Fibroblast of skin of right quadriceps (primary cell): ENCODE measurements around the gene NMUR1.

Experiments used
- DNase-seq: peaks from one replicate; pipeline ENCODE4 v3.0.0-alpha.2; 2013

The NMUR1 gene

DNA sequence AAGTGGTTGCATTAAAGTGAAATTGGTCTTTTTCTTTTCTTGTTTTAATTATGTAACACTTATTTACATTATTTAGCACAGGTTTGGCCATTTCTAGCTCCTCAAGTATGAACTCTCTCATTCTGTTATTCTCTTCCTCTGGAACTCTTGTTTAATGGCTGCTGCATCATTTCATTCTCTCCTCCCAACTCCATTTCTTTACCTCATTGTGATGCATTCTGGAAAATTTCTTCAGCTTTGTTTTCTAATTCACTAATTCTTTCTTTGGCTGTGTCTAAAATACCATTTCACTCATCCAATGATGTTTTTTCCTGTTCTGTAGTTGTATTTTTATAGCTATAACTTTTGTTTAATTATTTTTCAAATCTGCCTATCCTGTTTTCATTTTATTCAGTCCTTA lies 22.5 kb upstream of the NMUR1 start:
- DNase-seq = no peak

DNA sequence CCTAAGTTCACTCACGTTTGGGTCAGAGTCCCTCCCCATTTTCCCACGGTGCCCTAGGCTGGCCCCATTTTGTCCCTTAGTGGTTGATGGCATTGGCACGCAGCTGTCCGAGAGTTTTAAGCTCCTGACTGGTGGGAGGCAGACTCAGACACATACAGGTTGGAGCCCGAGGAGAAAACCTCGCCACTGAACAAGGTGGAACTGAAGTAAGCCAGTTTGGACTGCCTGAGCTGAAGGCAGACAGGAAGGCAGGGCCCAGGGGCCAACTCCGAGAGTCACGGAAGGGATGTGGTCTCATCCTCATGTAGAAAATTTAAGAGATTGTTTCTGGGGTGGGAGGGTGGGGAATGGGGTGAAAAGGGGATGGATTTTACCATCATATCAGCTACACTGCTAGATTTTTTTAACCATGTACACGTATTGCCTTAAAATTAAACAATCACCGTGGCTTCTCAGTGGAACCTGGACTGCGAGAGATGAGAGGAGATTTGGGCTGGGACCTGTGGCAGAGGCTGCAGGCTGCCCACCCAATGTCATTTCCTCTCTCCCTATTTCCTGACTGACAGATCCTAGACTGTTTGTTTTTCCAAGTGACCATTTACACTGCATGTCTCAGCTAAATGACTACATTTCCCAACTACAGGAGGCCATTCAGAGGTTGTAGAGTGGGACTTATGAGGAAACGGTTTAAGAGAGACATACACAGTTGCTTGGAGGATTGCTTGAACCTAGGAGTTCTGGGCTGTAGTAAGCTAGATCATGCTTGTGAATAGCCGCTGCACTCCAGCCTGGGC lies 19.4 kb upstream of the NMUR1 start:
- DNase-seq = no peak

DNA sequence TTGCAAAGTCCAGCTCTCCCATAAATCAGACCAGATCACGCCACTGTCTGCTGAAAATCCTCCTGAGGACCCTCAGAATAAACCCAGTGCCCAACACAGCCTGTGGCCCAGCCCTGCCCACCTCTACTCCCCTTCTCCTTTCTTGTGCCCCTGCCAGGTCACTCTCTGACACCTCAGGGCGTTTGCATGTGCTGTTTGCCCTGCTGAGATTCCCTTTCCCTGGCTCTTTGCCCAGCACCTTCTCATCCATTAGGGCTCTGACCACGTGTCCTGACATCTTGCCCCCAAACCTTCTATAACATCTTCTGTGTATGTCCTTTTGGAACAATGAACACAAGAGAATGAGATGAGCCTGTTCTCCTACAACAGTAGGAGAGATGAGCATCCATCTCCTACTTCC lies 18.5 kb upstream of the NMUR1 start:
- DNase-seq = no peak

DNA sequence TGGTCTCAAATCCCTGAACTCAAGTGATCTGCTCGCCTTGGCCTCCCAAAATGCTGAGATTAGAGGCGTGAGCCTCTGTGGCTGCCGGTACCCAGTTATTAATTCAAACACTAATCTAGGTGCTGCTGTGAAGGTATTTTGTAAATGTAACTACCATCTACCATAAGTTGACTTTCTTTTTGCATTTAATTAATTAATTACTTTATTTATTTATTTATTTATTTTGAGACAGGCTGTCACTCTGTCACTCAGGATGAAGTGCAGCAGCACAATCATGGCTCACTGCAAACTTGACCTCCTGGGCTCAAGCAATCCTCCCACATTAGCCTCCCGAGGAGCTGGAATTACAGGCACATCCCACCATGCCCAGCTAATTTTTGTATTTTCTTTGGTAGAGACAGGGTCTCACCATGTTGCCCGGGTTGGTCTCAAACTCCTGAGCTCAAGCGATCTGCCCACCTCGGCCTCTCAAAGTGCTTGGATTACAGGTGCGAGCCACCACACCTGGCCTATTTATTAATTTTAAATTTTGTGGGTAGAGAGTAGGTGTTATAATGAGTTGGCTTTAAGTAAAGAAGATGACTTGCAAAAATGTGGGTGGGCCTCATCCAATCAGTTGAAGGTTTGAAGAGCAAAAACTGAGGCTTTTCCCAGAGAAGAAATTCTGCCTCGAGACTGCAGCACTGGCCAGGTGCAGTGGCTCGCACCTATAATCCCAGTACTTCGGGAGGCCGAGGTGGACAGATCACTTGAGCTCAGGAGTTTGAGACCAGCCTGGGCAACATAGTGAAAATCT lies 17.3 kb upstream of the NMUR1 start:
- no peak for DNase-seq

DNA sequence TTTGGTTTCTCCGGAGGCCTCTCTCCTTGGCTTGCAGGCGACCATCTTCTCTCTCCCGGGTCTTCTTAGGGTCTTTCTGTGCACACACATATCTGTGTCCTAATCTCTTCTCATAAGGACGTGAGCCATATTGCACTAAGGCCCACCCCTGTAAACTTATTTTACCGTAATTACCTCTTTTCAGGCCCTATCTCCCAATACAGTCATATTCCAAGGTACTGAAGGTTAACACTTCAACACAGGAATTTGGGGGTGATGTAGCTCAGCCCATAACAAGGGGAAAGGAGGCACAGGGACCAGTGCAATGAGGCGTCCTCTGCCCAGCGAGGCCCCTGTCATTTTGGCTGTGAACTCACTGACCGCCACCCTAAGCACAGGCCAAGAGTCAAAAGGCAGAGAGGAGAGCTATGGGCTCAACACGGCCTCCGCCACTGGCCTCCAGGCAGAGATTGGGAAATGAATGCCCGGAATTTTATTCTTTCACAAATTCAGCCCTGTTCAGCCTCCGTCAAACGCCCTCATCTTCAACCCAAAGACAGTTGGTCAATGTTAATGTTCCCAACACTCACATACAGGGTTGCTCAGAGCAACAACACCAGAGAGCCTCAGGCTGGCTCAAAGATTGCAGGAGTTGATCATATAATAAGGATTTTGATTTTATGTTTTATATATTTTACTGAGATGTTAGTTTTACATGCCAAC lies 15.9 kb upstream of the NMUR1 start:
- DNase-seq = no peak

DNA sequence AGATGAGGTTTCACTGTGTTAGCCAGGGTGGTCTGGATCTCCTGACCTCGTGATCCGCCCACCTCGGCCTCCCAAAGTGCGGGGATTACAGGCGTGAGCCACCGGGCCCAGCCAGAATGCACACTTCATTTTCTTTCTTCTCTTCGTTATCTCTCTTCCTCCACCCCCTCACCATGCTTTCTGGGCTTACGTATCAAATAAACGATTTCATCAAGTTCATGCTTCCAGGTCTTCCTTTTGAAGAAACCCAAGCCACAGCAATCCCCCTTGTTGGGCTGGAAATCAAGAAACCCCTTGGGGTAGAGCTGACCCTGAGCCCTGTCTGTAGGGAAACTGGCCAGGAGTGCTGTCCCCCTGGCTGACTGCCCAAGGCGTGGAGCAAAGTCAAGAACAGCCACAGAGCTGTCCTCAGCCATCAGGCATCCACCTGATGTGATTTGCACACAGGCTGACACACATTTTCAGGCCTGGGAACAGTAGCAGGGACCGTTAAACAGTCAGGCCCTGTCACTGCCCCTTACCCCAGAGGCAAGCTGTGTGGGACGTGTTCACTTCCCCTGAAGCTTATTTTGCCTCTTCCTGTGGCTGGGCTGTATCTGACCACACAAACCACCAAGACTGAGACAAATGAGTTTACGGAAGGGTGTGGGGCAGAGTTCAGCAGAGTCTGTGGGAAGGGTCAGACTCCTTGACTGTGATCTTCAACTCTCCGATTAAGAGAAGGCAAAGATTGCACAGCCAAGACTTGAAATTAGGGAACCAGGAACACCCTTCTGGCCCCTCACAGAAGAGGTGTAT lies 15.1 kb upstream of the NMUR1 start:
- DNase-seq = no peak

DNA sequence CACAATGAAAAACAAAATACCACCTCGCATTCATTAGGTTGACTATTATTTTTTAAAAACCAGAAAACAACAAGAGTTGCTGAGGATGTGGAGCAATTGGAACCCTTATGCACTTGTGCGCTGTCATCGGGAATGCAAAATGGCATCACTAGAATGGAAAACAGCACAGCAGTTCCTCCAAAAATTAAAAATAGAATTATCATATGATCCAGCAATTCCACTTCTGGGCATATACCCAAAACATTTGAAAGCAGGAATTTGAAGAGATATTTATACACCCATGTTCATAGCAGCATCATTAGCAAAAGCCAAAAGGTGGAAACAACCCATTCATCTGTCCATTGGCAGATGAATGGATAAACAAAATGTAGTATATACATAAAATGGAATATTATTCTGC lies 11.9 kb upstream of the NMUR1 start:
- DNase-seq = no peak

DNA sequence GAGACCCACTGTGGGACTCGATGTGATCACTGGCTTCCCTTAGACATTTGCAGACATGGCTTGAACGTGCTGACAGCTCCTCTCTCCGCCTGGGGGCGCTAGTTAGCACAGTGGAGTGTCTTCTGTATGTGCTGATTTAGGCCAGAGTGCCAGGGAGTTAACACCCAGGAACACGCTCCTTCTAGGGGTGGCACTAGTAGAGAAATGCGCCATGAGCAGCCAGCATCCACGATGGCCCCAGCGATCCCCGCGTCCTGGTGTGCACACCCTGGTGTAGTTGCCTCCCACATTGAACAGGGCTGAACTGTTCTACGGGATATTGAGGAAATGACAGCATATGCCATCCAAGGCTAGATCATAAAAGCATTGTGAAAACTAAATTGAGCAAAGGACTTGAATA lies 11.4 kb upstream of the NMUR1 start:
- DNase-seq = no peak

DNA sequence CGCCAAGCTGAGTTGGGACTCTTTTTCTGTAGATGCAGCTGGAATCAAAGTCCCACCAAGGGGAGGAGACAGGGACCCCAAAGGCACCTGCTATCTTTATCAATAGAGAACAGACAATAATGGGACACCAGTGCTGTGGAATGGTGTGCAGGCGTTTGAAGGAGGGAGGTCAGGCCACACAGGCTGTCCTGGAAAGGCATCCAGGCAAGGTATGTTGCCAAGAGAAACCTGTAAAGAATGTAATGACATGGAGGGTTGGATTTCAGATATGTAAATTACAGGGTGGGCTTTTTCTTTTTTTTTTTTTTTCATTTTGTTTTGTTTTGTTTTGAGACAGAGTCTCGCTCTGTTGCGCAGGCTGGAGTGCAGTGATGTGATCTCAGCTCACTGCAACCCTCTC lies 9.7 kb upstream of the NMUR1 start:
- DNase-seq = no peak

DNA sequence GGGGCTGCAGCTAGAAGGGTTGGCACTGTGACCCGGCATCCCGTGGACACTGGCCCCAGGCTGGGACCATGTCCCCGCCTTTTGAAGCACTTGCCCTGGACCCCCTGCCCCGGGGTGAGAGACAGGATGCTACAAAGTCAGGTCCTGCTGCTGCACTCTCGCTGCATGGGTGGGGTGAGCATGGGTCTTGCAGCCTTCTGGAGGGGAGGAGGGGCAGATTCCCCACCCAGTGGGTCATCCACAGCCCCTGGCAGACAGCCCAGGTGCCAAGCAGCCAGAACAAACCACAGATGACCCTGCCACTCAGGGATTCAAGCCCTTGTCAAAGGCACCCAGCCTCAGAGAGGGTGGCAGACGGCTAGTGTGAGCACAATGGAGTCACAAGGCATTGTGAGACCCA lies 5.7 kb upstream of the NMUR1 start:
- DNase-seq = no peak

DNA sequence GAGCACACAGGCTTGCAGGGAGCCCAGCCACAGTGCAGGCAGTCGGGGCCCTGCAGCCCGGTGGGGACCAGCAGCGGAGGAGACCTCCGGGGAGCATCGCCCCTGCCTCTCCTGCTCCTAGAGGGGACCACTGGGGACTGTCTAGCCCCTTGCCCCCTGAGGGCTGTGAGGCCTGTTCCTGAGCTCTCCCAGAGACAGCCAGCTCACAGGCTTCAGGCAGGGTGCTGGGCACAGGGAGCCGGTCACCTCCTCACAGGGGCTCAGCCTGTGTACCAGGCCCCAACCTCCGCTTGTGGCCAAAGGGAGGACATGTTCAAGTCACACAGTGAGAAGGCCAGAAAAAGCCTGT lies 3.5 kb upstream of the NMUR1 start:
- no peak for DNase-seq

DNA sequence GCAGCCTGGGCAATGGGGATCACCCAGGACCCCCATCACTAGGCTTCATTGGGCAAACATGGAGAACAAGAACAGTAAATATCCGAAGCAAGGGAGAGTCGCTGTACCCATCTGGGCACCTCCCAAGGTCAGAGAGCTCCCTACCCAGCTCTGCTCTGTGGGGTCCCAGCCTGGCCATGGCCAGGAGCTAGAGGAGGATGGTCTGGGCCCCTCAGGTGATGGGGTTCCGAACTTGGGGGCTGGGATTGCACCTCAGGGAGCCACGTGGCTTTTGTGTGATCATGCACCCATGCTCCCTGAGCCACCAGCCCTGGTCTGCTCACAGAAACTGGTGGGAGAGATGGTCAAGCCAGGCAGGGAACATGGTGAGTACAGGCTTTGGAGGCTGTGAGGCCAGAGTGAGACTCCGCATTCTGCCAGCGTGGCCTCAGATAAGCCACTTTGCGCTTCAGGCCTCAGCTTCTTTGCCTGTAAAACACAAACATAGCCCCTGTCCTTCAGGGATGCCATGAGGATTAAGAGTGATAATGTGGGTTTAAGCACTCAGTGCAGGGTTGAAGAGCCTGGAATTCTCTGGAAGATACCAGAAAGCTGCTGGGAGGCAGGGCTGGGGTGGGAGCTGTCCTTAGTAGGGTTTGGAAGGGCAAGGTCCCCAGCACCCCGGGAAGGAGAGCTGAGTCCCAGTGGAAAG lies 3.0 kb upstream of the NMUR1 start:
- DNase-seq = no peak

DNA sequence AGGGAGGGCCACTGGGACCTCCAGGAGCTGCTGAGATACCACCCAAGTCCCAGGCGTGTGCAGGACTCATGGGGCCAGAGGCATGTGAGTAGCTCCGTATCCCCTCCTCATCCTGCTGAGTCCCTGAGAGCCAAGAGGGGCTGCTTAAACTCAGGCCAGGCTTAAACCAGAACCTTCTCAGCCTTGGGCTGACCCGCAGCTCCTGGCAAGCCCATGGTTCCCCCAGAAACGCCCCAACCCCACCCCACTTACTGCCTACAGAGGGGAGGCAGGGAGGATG lies 2.5 kb upstream of the NMUR1 start:
- no peak for DNase-seq

DNA sequence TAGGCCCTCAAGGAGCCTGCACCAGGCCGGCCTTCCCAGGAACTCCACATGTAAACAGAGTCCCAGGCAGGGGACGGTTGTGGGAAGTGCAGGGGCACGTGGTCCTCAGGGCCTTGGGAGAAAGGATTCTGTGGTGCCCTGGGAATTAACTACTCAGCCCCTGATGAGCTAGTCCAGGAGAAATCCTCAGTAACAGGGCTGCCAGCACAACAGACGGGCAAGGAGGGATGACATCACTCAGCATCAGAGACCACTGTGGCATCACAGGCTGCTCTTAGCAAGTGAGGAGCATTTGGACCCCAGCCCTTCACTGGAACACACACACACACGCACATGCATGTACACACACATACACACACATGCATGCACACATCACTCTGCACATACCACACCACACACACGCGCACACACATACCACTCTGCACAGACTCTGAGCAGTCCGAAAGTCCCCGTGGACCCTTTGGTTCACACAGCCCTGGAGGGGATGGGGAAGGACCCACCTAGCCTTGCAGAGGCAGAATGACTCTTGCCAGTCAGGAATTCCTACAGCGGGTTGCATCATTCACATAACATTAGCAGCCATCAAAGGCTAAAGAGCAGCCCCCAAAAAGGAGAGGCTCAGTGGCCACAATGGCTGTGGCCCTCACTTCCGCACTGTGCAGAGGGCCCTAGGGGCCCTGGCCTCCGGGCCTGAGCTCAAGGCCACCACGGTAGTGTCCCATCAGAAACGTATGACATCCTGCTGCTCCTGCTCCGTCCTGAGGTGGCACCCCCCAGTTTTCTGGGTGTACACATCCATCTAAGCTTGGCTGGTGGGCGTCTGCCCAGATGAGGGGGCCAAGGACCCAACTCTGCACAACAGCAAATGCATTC lies 1.9 kb upstream of the NMUR1 start:
- peak; percentile 21 for DNase-seq

DNA sequence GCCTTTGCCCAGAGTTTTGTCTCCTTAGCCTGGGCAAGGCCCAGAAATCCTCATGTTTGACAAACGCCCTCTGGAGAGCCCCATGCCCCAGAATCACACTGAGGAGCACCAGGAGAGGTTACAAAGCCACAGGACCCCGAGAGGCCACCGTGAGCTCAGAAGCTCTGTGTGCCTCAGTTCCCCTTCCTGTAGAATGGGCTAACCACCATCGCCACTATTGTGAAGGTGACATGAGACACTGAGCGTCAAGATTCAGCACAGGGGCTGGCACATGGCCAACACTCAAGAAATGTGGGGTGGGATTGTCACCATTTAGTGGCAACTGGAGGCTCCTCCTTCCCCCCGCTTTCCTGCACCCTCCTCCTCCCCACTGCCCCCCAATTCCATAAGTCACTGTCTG lies 1.2 kb upstream of the NMUR1 start:
- no peak for DNase-seq

DNA sequence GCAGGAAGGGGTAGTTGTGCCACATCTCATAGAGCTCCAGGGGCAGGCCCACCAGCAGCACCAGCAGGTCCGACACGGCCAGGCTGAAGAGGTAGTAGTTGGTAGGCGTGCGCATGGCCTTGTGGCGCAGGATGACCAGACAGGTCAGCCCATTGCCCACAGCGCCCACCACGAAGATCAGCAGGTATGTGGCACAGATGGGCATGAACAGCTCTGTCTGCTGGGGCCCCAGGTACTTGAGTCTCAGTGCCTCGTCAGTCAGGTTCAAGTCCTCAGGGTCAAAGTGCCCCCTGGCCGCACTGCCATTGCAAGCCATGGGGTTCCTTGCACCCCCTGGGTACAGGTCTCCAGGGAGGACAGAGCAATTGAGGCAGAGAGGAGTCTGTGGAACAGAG lies 1.6 kb downstream of the NMUR1 start:
- DNase-seq = no peak

DNA sequence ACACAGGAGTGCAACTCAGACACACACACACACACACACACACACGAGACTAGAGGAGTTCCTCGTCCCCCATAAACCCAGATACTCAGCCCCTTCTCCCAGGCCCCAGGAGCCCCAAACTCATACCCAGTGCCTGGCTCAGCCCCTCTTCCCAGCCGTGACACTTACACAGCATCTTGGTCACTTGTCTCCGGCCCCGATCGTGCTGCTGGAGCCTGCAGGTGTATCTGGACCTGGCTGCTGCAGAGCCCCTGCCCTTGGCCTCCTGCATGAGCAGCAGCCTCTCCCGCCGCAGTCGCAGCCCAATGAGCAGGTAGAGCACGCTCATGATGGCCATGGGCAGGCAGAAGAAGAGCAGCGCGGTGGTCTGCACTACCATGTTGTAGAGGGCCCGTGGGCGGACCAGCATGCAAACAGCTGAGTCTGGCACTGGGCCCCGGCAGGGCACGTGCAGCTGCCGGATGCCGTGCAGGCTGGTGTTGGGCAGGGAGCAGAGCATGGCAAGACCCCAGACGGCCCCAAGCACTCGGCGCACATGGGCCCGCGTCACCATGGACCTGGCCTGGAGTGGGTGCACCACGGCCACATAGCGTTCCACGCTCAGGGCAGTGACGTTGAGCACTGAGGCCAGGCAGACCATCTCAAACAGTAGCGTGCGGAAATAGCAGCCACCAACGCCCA lies 2.1 kb downstream of the NMUR1 start:
- DNase-seq = no peak

DNA sequence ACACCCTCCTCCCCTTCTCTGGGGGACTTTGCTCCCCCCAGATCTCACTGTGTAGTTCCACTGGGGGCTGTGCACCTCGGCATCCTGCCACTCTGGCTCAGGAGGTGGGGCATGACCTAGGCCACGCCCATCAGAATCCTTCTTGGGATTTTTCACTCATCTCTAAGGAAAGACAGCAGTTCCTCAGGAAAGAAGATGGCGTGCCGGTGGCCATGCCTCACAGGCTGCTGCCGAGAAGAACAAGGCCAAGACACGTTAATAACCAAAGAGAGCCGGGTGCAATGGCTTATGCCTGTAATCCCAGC lies 3.2 kb downstream of the NMUR1 start:
- DNase-seq = no peak

DNA sequence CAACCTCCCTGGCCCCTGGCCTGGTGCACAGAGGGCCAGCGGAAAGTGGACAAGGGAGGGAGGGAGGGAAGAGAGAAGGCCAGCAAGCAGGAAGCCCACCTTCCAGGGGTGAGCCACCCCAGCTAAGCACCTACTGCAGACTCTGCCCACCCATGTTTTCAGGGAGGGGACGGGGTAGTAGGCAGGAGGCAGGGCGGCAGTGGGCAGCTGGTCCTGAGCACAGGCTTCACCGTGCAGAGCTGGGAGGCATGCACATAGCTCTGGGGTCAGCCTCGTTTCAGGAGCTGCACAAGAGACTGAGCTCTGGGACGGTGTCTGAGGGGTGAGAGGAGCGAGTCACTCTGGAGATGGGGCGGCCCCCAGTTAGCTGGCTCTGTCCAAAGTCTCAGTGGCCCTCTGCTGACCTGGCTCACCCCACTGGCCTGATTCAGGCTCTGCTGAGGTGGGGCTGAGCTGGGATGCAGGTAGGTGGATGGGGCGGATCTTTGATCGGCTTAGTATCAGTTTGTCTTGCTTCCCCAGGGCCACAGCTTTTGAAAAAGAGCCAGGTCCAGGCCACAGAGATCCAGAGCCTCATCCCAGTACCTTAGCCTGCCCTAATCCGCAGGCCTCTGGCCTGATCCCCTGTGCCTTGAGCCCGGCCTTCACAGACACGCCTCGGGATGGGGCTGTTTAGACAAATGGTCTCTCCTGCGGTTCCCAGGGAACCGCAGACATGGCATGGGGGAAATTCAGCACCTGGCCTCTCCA lies 3.7 kb downstream of the NMUR1 start:
- DNase-seq = no peak
